Heart left ventricle (tissue), 16 donors: Measurements from ENCODE around the gene NEK10. TPM values are rescaled to one million over a fixed set of nuclear protein-coding genes. Genes with fewer than 3 reads are reported as not detected.
A peak's percentile ranks its signal among the peaks of the same experiment; 100 is the strongest.

Source experiments
- ATAC-seq, 4 donors: fragments of 200-7000 bp; cut with Tn5 transposase; one replicate each; pipeline ENCODE4 v1.9.1; 2020 to 2022; ENCODE audit warnings: moderate library complexity in 4 of 4, mild to moderate bottlenecking in 3 of 4, moderate number of reproducible peaks in 1 of 4
- DNase-seq, 5 donors: peaks; one replicate each; pipeline ENCODE4 v3.0.0-alpha.2; 2020
- H3K27ac ChIP-seq, 12 donors: fragments of 200-600 bp; sonication (generic) in 4 of 12; one replicate each; pipeline versions ENCODE4 v1.5.0 to v1.8.0; 2016 to 2022; ENCODE audit warnings: mild to moderate bottlenecking in 2 of 12
- H3K27me3 ChIP-seq, 9 donors: fragments of 200-600 bp; sonication (generic) in 2 of 9; one replicate each; pipeline versions ENCODE4 v1.5.1 to v1.8.0; 2016 to 2022; ENCODE audit warnings: mild to moderate bottlenecking in 3 of 9
- H3K36me3 ChIP-seq, 9 donors: fragments of 200-600 bp; sonication (generic) in 2 of 9; one replicate each; pipeline versions ENCODE4 v1.5.0 to v1.8.0; 2018 to 2022; ENCODE audit warnings: mild to moderate bottlenecking in 2 of 9
- H3K4me1 ChIP-seq, 12 donors: fragments of 200-600 bp; sonication (generic) in 4 of 12; one replicate each; pipeline versions ENCODE4 v1.5.0 to v1.8.0; 2016 to 2022; ENCODE audit warnings: mild to moderate bottlenecking in 3 of 12
- H3K4me3 ChIP-seq, 12 donors: fragments of 200-600 bp; sonication (generic) in 4 of 12; one replicate each; pipeline versions ENCODE4 v1.5.0 to v1.8.0; 2017 to 2022; ENCODE audit warnings: mild to moderate bottlenecking in 9 of 12, moderate library complexity in 4 of 12
- H3K9me3 ChIP-seq, 12 donors: fragments of 200-600 bp; sonication (generic) in 4 of 12; one replicate each; pipeline versions ENCODE4 v1.5.0 to v1.8.0; 2016 to 2022; ENCODE audit warnings: mild to moderate bottlenecking in 1 of 12
- CTCF ChIP-seq, 12 donors: fragments of 200-600 bp; sonication (generic) in 4 of 12; IDR thresholded peaks; one replicate each; pipeline versions ENCODE4 v1.5.0 to v1.8.0; 2018 to 2022; ENCODE audit warnings: antibody characterized with exemption in 12 of 12, mild to moderate bottlenecking in 5 of 12
- POLR2A ChIP-seq, 2 donors: fragments of 450-650 bp; IDR thresholded peaks; one replicate each; pipeline ENCODE4 v1.6.1; 2017; ENCODE audit warnings: antibody characterized with exemption in 2 of 2, mild to moderate bottlenecking in 2 of 2, moderate library complexity in 2 of 2
- WGBS, 4 donors: extraction: QIAGEN DNeasy Blood & Tissue Kit in 2 of 4; methylation state at CpG; one replicate each; pipeline versions ENCODE4 v1.1.5 to v1.1.7; 2013 to 2018; 5-methylcytosine and 5-hydroxymethylcytosine counted together
- intact Hi-C, 10 donors: fragments of 100-400 bp; cut with DNase I; formaldehyde crosslinking; loops; one replicate each; pipeline versions ENCODE4 v1.11.1 to v1.14.2; 2022
- polyA plus RNA-seq, 2 donors: library from polyadenylated mRNA; stranded (reverse); fragments of 200-250 nt; gene quantifications; one replicate each; pipeline ENCODE4 v1.2.3, GENCODE V29; 2013
- total RNA-seq, 9 donors: library from RNA; depleted of rRNA in 2 of 9; stranded (reverse); fragments of >200 nt in 2 of 9; fragmentation: NEBNext Ultra II Directional in 3 of 9; extraction: Animal tissue kit (Norgen Biotek cat#: 25700) in 3 of 9; gene quantifications; one replicate each; pipeline versions ENCODE4 v1.1.0 to v1.2.4, GENCODE V29; 2016 to 2023
- donor health status: ischemic (EF 13 %, LVEDD 7.1; RV severe dilation, severe dysfunction).
- donor health status: healthy with polysubstance abuse.
- donor health status: DM: no; HTN: yes; CAD: no.
- donor health status: DM: no; HTN: no; CAD: no.
- donor health status: ischemic (EF 25% LVEDD 6.9; RV normal size, moderate dysfunction).
- donor health status: ischemic (EF 25% LVEDD 5.7; RV mildly dilated, moderate dysfunction).
- donor health status: healthy.
- donor health status: DM: yes; HTN: yes; CAD: no.
- donor health status: ischemic (EF 35%, LVEDD 5.7; RV mildly dilated, moderate dysfunction).
- donor health status: nonischemic (EF 11% LVEDD 7.7; RV severe dilation, severe dysfunction).
- donor health status: DM: yes; HTN: yes; CAD: no.
- donor health status: PGD.
- donor health status: ischemic (EF 29% LVEDD 5.4; RV normal size, mild dysfunction).
- donor health status: nonischemic (EF 23%, LVEDD 6.1; RV moderate dilation, normal function).

Gene NEK10
- total and polyA plus RNA-seq, 11 donors: 0.72 to 22.5 (median 7.1) TPM

GRCh38 chr3:27108322-27108721 lies 260.9 kb downstream of the NEK10 start:
- H3K27me3 ChIP-seq: no peaks in the 10 kb centered on the region
- TF ChIP-seq POLR2A (IDR thresholded peaks at IDR 0.05) (no peak), CTCF (IDR thresholded peaks at IDR 0.05) (no peak)
- intact Hi-C loops: no loop called here
- no peak for DNase-seq
- H3K27ac ChIP-seq: no peak overlapping the region
- no peaks in the 10 kb centered on the region for H3K36me3 ChIP-seq
- H3K4me3 ChIP-seq: no peak overlapping the region
- 88 to 96% (median 95%) methylated on average over 4 of the region's 4 CpGs for WGBS, 4 donors
- ATAC-seq: no peak
- no peaks in the 10 kb centered on the region for H3K9me3 ChIP-seq
- H3K4me1 ChIP-seq: peaks cover 0 to 2% (median 0%) of the 10 kb centered on the region in 12 donors

GRCh38 chr3:27105904-27106303 lies 263.3 kb downstream of the NEK10 start:
- Histone ChIP-seq H3K27me3 (no peaks in the 10 kb centered on the region), H3K27ac (no peak overlapping the region), H3K36me3 (no peaks in the 10 kb centered on the region), H3K9me3 (no peaks in the 10 kb centered on the region), H3K4me3 (no peak overlapping the region), H3K4me1 (peaks cover 0 to 2% (median 0%) of the 10 kb centered on the region in 12 donors)
- intact Hi-C loops: no loop called here
- ATAC-seq: no peak
- 75 to 83% (median 80%) methylated on average over 6 of the region's 6 CpGs for WGBS, 4 donors
- peak in 2 of 12 donors; percentile 13 to 25 for TF ChIP-seq CTCF (IDR thresholded peaks at IDR 0.05)
- TF ChIP-seq POLR2A (IDR thresholded peaks at IDR 0.05): no peak
- no peak for DNase-seq

- no peak overlapping the region for H3K4me3 ChIP-seq
- H3K4me1 ChIP-seq: peaks cover 0 to 9% (median 0%) of the 10 kb centered on the region in 12 donors
- no peak for TF ChIP-seq POLR2A (IDR thresholded peaks at IDR 0.05)
- no peak for TF ChIP-seq CTCF (IDR thresholded peaks at IDR 0.05)
- no peaks in the 10 kb centered on the region for H3K27me3 ChIP-seq
- intact Hi-C loops: no loop called here
- 78 to 84% (median 81%) methylated on average over 1 of the region's 1 CpG for WGBS, 4 donors
- DNase-seq: no peak
- no peak overlapping the region for H3K27ac ChIP-seq
- H3K9me3 ChIP-seq: no peaks in the 10 kb centered on the region
- H3K36me3 ChIP-seq: no peaks in the 10 kb centered on the region
- no peak for ATAC-seq
These were observed 272.0 kb downstream of the NEK10 start for GRCh38 chr3:27097182-27097581.

- Histone ChIP-seq H3K27ac (no peak overlapping the region), H3K27me3 (no peaks in the 10 kb centered on the region), H3K4me3 (no peak overlapping the region), H3K9me3 (no peaks in the 10 kb centered on the region), H3K36me3 (no peaks in the 10 kb centered on the region), H3K4me1 (peaks cover 0 to 14% (median under 1%) of the 10 kb centered on the region in 12 donors)
- WGBS, 4 donors: 32 to 59% (median 42%) methylated on average over 2 of the region's 2 CpGs
- intact Hi-C loops: no loop called here
- DNase-seq (no peak), ATAC-seq (no peak)
- TF ChIP-seq CTCF (IDR thresholded peaks at IDR 0.05) (no peak), POLR2A (IDR thresholded peaks at IDR 0.05) (no peak)
These were observed 273.5 kb downstream of the NEK10 start for GRCh38 chr3:27095553-27096222.
